HEK293T (cell line): ENCODE data around the gene IGF2BP1.

Experiments used
- BHLHE40 ChIP-seq: fragments of 450-650 bp; IDR thresholded peaks from 2 replicates; pipeline ENCODE4 v1.6.1; 2016; ENCODE audit warnings: mild to moderate bottlenecking, moderate library complexity, borderline replicate concordance
- CTBP1 ChIP-seq: fragments of 450-650 bp; IDR thresholded peaks from 2 replicates; pipeline ENCODE4 v1.6.1; 2016; ENCODE audit warnings: borderline replicate concordance
- FOXA1 ChIP-seq: fragments of 450-650 bp; IDR thresholded peaks from 2 replicates; pipeline ENCODE4 v1.6.1; 2016; ENCODE audit warnings: mild to moderate bottlenecking
- HDGF ChIP-seq: fragments of 450-650 bp; IDR thresholded peaks from 2 replicates; pipeline ENCODE4 v1.6.1; 2017; ENCODE audit warnings: antibody characterized with exemption, borderline replicate concordance
- L3MBTL2 ChIP-seq: fragments of 450-650 bp; conservative IDR thresholded peaks from 2 replicates; pipeline ENCODE4 v1.6.1; 2016; ENCODE audit warnings: mild to moderate bottlenecking
- NFRKB ChIP-seq: fragments of 450-650 bp; IDR thresholded peaks from 2 replicates; pipeline ENCODE4 v1.6.1; 2016; ENCODE audit warnings: mild to moderate bottlenecking, moderate library complexity
- SP1 ChIP-seq: fragments of 450-650 bp; IDR thresholded peaks from 2 replicates; pipeline ENCODE4 v1.6.1; 2017
- SUZ12 ChIP-seq: fragments of 450-650 bp; IDR thresholded peaks from 2 replicates; pipeline ENCODE4 v1.6.1; 2016; ENCODE audit warnings: mild to moderate bottlenecking
- TARDBP ChIP-seq: fragments of 450-650 bp; IDR thresholded peaks from 2 replicates; pipeline ENCODE4 v1.6.1; 2016

DNA sequence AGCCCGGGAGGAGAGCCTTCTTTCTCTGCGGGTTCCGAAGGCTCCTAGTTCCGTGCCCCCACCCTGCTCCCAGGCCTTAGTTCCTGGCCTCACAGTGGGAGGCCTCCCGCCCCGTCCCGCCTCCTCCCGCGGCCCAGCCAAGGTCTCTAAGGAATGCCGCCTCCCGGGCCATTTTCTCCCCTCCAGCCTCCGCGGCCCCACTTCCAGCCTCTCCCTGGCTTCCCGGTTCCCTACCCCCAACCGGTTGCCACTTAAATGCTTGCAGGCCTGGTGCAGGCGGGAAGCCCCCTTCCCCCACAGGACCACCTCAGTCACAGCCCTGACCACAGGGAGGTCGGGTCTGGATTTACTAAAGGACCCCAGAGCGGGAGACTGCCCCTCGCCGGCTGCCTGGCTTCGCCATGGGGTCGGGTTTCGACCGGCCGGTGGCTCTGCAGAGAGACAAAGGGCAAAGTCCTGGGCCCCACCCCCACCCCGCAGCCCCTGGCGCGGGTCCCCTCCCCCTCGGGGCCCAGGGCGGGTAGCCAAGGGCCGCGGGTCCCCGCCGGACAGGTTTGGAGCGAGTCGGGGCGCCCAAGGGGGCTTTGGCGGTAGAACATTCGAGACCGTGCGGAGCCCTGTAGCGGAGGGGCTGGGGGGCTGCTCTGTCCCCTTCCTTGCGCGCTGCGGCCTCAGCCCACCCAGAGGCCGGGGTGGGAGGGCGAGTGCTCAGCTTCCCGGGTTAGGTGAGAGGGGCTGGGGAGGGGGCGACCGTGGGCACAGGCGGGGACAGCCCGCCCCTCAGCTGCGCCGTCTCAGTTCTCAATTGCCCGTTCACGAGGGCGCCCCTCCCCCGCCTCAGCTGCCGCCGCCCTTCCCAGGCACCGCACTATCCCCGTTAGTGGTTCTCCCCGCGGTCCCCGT lies 16.4 kb downstream of the IGF2BP1 start:
- TF ChIP-seq TARDBP: no peak
- no peak for TF ChIP-seq FOXA1
- no peak for TF ChIP-seq SUZ12
- no peak for TF ChIP-seq SP1
- TF ChIP-seq CTBP1: no peak
- no peak for TF ChIP-seq NFRKB
- TF ChIP-seq HDGF: no peak
- TF ChIP-seq BHLHE40: no peak
- TF ChIP-seq L3MBTL2: no peak
